ENCODE data around the gene CERS6. TPM values are rescaled to one million over a fixed set of nuclear protein-coding genes. Genes with fewer than 3 reads are reported as not detected.

The CERS6 gene
- total RNA-seq, 1 donor from 2014 or later = 30.9 TPM

GRCh38 chr2:168441214-168441872 lies 14.7 kb upstream of the CERS6 start:
- no peak for DNase-seq (ENCODE audit: extremely low spot score, unreplicated experiment)
- H3K4me1 Mint-ChIP-seq (ENCODE audit: unreplicated experiment) = peaks cover 18% of the 10 kb centered on the region
- no peak overlapping the region for H3K27ac Mint-ChIP-seq (ENCODE audit: unreplicated experiment)
- no peak for TF ChIP-seq CTCF (IDR thresholded peaks at IDR 0.05)
- no peak overlapping the region for H3K4me3 Mint-ChIP-seq (ENCODE audit: unreplicated experiment)
- peaks cover 11% of the 10 kb centered on the region for H3K9me3 Mint-ChIP-seq (ENCODE audit: unreplicated experiment)
- H3K27me3 Mint-ChIP-seq (ENCODE audit: unreplicated experiment) = peaks cover 7% of the 10 kb centered on the region
- H3K36me3 Mint-ChIP-seq (ENCODE audit: unreplicated experiment) = no peaks in the 10 kb centered on the region

- Mint-ChIP-seq H3K4me3 (ENCODE audit: unreplicated experiment) (no peak overlapping the region), H3K27ac (ENCODE audit: unreplicated experiment) (no peak overlapping the region)
Measured at GRCh38 chr2:168443818-168444217, 12.3 kb upstream of the CERS6 start.

GRCh38 chr2:168445960-168446359 lies 10.1 kb upstream of the CERS6 start:
- H3K27me3 Mint-ChIP-seq (ENCODE audit: unreplicated experiment) = peaks cover 7% of the 10 kb centered on the region
- DNase-seq (ENCODE audit: extremely low spot score, unreplicated experiment) = no peak
- H3K9me3 Mint-ChIP-seq (ENCODE audit: unreplicated experiment) = peaks cover 14% of the 10 kb centered on the region
- no peak overlapping the region for H3K27ac Mint-ChIP-seq (ENCODE audit: unreplicated experiment)
- H3K4me3 Mint-ChIP-seq (ENCODE audit: unreplicated experiment) = no peak overlapping the region
- TF ChIP-seq CTCF (IDR thresholded peaks at IDR 0.05) = no peak
- peaks cover 15% of the 10 kb centered on the region for H3K4me1 Mint-ChIP-seq (ENCODE audit: unreplicated experiment)
- H3K36me3 Mint-ChIP-seq (ENCODE audit: unreplicated experiment) = no peaks in the 10 kb centered on the region

More at GRCh38 chr2:168443818-168444217, 12.3 kb upstream of the CERS6 start:
- Mint-ChIP-seq H3K36me3 (ENCODE audit: unreplicated experiment) (no peaks in the 10 kb centered on the region), H3K27me3 (ENCODE audit: unreplicated experiment) (peaks cover 7% of the 10 kb centered on the region), H3K9me3 (ENCODE audit: unreplicated experiment) (peaks cover 14% of the 10 kb centered on the region), H3K4me1 (ENCODE audit: unreplicated experiment) (peaks cover 14% of the 10 kb centered on the region)
- no peak for TF ChIP-seq CTCF (IDR thresholded peaks at IDR 0.05)
- DNase-seq (ENCODE audit: extremely low spot score, unreplicated experiment) = no peak

- Mint-ChIP-seq H3K4me3 (ENCODE audit: unreplicated experiment) (no peak overlapping the region), H3K4me1 (ENCODE audit: unreplicated experiment) (peaks cover 15% of the 10 kb centered on the region), H3K9me3 (ENCODE audit: unreplicated experiment) (peaks cover 14% of the 10 kb centered on the region), H3K27me3 (ENCODE audit: unreplicated experiment) (no peaks in the 10 kb centered on the region), H3K27ac (ENCODE audit: unreplicated experiment) (peak overlapping the region; percentile 65), H3K36me3 (ENCODE audit: unreplicated experiment) (no peaks in the 10 kb centered on the region)
- DNase-seq (ENCODE audit: extremely low spot score, unreplicated experiment) = no peak
- no peak for TF ChIP-seq CTCF (IDR thresholded peaks at IDR 0.05)
Measured at GRCh38 chr2:168448980-168449379, 7.1 kb upstream of the CERS6 start.

GRCh38 chr2:168449419-168449818 lies 6.7 kb upstream of the CERS6 start:
- peak overlapping the region; percentile 65 for H3K27ac Mint-ChIP-seq (ENCODE audit: unreplicated experiment)
- DNase-seq (ENCODE audit: extremely low spot score, unreplicated experiment) = no peak
- no peaks in the 10 kb centered on the region for H3K27me3 Mint-ChIP-seq (ENCODE audit: unreplicated experiment)
- H3K4me1 Mint-ChIP-seq (ENCODE audit: unreplicated experiment) = peaks cover 15% of the 10 kb centered on the region
- no peaks in the 10 kb centered on the region for H3K36me3 Mint-ChIP-seq (ENCODE audit: unreplicated experiment)
- TF ChIP-seq CTCF (IDR thresholded peaks at IDR 0.05) = no peak
- H3K4me3 Mint-ChIP-seq (ENCODE audit: unreplicated experiment) = no peak overlapping the region
- H3K9me3 Mint-ChIP-seq (ENCODE audit: unreplicated experiment) = peaks cover 10% of the 10 kb centered on the region
